Fibroblast of villous mesenchyme (primary cell): ENCODE data around the gene FLT4. TPM values are rescaled to one million over a fixed set of nuclear protein-coding genes. Genes with fewer than 3 reads are reported as not detected.
A peak's percentile ranks its signal among the peaks of the same experiment; 100 is the strongest.
"Not testable (repeated sequence)": the region's sequence is repeated elsewhere in the genome, so short reads cannot be mapped to it uniquely, and the experiment has no call there.

ENCODE experiments used
- DNase-seq: peaks from one replicate; pipeline ENCODE4 v3.0.0-alpha.2; 2010; ENCODE audit warnings: low read depth
- H3K4me3 ChIP-seq: 2 replicates; pipeline ENCODE4 v1.5.1; 2011; ENCODE audit warnings: low read depth, mild to moderate bottlenecking, low read length
- total RNA-seq: library from RNA; depleted of rRNA; stranded (reverse); fragments of >200 nt; gene quantifications from 2 replicates; pipeline ENCODE4 v1.2.3, GENCODE V29; 2012
- TF ChIP-seq, protein P1 (sequence below): IDR thresholded peaks from 2 replicates; pipeline ENCODE4 v1.5.1; 2012; ENCODE audit warnings: low read depth, mild to moderate bottlenecking, low read length; ENCODE audit not compliant: insufficient read depth

FLT4 gene
- total RNA-seq, 1 donor, result 0.43 TPM

DNA sequence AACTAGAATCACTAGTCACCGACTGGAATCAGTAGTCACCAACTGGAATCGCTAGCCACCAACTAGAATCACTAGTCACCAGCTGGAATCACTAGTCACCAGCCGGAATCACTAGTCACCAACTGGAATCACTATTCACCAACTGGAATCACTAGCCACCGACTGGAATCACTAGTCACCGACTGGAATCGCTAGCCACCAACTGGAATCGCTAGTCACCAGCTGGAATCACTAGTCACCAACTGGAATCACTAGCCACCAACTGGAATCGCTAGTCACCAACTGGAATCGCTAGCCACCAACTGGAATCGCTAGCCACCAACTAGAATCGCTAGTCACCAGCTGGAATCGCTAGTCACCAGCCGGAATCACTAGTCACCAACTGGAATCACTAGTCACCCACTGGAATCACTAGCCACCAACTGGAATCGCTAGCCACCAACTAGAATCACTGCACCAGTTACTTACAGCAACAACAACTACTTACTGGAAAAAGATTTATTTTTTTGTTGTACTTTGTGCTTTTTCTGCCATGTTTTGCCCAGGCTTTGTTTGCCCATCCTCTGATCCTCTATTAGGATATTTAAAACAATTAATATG is 25.7 kb upstream of the FLT4 start:
- TF ChIP-seq, protein P1, sequence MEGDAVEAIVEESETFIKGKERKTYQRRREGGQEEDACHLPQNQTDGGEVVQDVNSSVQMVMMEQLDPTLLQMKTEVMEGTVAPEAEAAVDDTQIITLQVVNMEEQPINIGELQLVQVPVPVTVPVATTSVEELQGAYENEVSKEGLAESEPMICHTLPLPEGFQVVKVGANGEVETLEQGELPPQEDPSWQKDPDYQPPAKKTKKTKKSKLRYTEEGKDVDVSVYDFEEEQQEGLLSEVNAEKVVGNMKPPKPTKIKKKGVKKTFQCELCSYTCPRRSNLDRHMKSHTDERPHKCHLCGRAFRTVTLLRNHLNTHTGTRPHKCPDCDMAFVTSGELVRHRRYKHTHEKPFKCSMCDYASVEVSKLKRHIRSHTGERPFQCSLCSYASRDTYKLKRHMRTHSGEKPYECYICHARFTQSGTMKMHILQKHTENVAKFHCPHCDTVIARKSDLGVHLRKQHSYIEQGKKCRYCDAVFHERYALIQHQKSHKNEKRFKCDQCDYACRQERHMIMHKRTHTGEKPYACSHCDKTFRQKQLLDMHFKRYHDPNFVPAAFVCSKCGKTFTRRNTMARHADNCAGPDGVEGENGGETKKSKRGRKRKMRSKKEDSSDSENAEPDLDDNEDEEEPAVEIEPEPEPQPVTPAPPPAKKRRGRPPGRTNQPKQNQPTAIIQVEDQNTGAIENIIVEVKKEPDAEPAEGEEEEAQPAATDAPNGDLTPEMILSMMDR, result no peak
- no peak for DNase-seq
- no peak overlapping the region for H3K4me3 ChIP-seq

DNA sequence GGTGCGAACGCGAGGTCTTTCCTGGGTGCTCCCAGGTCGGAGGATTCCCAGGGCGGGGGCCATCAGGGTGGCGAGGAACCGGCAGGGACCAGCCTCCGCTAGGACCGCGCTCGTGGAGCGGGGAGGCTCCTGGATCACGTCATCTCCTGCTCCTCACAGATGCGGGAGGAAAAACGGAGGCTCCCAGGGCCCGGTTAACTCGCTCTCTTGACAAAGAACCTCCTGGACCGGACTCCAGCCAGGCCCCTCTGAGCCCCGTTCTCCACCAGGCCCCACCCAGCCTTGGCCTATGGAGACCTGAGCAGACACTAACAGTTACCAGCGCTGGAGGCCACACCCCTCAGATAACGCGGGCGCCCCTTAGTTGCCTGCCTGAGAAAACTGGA is 24.7 kb upstream of the FLT4 start:
- not testable (repeated sequence) for H3K4me3 ChIP-seq, DNase-seq

DNA sequence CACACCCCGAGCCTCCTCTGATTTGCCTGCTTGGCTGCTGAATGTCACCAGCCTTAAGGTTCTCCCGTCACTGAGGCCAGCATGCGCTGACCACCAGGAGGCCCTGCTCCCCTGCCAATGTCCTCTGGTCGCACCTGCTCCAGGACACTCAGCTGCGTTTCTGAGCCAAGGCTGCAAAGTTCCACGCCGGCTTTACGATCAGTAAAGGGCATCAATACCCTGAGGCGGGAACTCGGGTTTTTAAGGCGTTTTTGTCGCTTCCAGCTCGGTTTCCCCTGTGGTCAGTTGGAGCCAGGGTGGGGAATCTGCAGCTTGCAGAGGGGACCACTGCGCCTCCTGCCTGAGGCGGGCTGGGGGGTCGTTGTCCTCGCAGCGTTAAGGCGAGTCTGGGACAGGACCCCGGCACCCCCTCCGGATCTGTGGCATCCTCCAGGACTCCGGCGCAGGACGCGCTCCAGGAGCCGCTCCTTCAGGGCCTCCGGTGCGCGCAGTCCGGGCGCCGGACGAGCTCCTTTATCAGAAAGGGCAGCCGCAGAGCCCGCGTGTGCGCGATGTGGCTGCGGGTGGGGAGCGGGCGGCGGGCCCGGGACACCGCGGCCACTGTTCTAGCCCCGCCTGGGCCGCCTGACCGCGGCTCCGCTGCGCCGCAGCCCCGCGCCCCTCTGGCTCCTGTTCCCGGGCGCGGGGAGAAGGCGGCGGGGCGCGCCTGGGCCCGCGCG is 24.1 kb upstream of the FLT4 start:
- no peak overlapping the region for H3K4me3 ChIP-seq
- no peak for DNase-seq
- TF ChIP-seq, protein P1, result peak; percentile 13

DNA sequence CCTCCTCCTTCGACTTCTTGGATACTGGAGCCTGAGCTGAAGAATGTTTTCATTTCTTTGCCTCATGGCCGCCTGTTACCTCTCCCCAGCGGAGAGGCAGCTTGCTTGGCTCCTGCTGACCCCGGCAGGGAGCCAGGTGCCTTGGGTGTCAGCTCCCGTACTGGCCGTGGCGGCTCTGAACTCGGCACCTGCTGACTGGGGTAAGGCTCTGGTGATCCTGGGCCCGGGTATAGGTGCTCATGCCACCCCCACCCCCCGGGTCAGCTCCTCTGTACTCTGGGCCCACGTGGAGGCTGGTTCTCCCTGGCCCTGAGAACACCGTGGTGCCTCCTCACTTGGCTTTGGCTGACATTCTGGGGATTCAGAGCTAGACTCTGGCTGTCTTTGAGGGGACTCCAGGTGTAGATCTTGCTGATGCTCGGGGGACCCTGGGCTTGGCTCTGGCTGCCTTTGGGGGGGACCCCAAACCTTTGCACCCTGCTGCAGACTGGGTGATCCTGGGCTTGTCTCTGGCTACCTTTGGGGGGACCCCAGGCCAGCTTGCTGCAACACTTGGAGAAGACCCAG is 22.6 kb upstream of the FLT4 start:
- not testable (repeated sequence) for H3K4me3 ChIP-seq, DNase-seq

DNA sequence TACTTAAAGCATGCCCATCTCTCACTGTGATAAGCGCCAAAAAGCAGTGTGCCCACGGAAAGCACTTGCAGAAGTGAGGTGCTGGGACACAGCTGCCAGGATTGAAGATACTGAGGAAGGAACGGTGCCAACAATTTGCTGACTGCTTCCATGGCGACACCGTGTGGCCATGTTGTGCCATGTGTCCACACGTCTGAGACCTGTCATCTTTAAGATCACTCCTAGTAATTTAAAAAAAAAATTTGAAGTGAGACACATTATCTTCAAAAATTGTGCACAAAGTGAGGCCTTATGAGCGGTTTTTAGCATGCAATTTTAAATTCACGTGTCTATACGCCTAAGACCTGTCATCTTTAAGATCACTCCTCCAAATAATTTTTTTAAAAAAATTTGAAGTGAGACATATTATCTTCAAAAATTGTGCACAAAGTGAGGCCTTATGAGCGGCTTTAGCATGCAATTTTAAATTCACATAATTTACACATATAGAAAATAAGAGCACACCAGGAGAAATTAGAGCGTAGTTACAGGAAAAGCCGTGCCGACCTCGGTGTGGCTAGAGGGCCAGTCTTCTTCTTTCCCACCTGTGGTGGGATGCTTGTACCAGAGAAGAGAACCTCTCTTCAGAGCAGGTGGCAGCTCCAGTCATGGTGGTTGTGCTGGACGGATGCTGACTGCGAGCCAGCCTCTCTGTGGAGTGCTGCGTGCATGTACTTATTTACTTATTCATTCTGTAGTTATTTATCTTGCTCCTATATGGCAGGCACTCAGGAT is 21.4 kb upstream of the FLT4 start:
- no peak overlapping the region for H3K4me3 ChIP-seq
- peak; percentile 38 for DNase-seq
- TF ChIP-seq, protein P1, result peak; percentile 47

DNA sequence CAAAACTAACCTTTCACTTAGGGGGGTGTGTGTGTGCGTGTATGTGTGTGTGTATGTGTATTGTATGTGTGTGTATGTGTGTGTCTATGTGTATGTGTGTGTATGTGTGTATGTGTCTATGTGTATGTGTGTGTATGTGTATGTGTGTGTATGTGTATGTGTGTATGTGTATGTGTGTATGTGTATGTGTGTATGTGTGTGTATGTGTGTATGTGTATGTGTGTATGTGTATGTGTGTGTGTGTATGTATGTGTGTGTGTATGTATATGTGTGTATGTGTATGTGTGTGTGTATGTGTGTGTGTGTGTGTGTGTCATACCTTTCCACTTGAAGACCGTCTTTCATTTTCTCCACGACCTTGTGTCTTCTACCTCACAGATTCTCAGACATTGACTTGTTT is 20.8 kb upstream of the FLT4 start:
- TF ChIP-seq, protein P1, result no peak
- DNase-seq, result no peak
- H3K4me3 ChIP-seq, result no peak overlapping the region

DNA sequence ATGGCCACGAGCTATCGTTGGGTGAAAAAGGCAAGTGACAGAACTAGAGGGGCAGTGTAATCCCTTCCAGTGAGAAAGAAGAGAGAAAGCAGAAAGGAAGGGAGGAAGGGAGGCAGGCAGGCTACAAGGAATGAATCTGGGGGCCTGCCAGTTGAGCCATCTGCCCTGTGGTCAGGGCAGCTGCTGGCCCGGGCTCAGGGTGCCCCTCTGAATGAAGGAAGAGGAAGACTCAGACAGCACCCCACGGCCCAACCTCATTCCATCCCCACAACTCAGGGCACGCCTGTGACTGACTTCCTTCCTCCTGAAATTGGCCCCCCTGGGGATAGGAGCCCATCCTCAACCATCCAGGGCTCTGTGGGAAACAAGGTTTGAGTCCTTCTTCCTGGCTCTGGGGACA is 20.3 kb upstream of the FLT4 start:
- H3K4me3 ChIP-seq, result no peak overlapping the region
- TF ChIP-seq, protein P1, result no peak
- no peak for DNase-seq
